Breast epithelium (tissue), 4 donors: Measurements from ENCODE around the gene UFD1. TPM values are rescaled to one million over a fixed set of nuclear protein-coding genes. Genes with fewer than 3 reads are reported as not detected.

Experiments
- DNase-seq, 2 donors: peaks; one replicate each; pipeline ENCODE4 v3.0.0-alpha.2; 2019; ENCODE audit warnings: low spot score in 2 of 2
- H3K27ac ChIP-seq, 2 donors: fragments of 200-600 bp; sonication (generic) in 1 of 2; one replicate each; pipeline ENCODE4 v1.5.1; 2016 to 2019; ENCODE audit warnings: mild to moderate bottlenecking in 1 of 2
- H3K27me3 ChIP-seq, 2 donors: fragments of 200-600 bp; sonication (generic) in 1 of 2; one replicate each; pipeline versions ENCODE4 v1.5.1 to v1.6.0; 2017 to 2019; ENCODE audit warnings: control low read depth in 1 of 2, mild to moderate bottlenecking in 1 of 2
- H3K36me3 ChIP-seq: fragments of 200-600 bp; one replicate; pipeline ENCODE4 v1.5.1; 2019
- H3K4me1 ChIP-seq, 2 donors: fragments of 200-600 bp; sonication (generic); one replicate each; pipeline ENCODE4 v1.5.1; 2016 to 2019; ENCODE audit warnings: control low read depth in 1 of 2
- H3K4me3 ChIP-seq, 3 donors: fragments of 200-600 bp; sonication (generic); 1 replicate in 2 of 3; 2 replicates in 1 of 3; pipeline ENCODE4 v1.5.1; 2016 to 2019; ENCODE audit warnings: mild to moderate bottlenecking in 3 of 3, moderate library complexity in 2 of 3
- H3K9me3 ChIP-seq, 2 donors: fragments of 200-600 bp; sonication (generic) in 1 of 2; one replicate each; pipeline ENCODE4 v1.5.1; 2016 to 2019; ENCODE audit warnings: control low read depth in 1 of 2
- CTCF ChIP-seq, 3 donors: fragments of 450-650 bp; IDR thresholded peaks; one replicate each; pipeline ENCODE4 v1.5.1; 2016 to 2017; ENCODE audit warnings: antibody characterized with exemption in 3 of 3, mild to moderate bottlenecking in 3 of 3, moderate library complexity in 3 of 3
- POLR2A ChIP-seq: fragments of 450-650 bp; IDR thresholded peaks from one replicate; pipeline ENCODE4 v1.6.1; 2016; ENCODE audit warnings: antibody characterized with exemption, mild to moderate bottlenecking, moderate library complexity
- POLR2AphosphoS5 ChIP-seq, 3 donors: sonication (generic); formaldehyde crosslinking; IDR thresholded peaks; one replicate each; pipeline ENCODE4 v1.6.1; 2017; ENCODE audit warnings: antibody characterized with exemption in 3 of 3
- intact Hi-C: fragments of 100-400 bp; cut with DNase I; formaldehyde crosslinking; loops from one replicate; pipeline ENCODE4 v1.15.1; 2023; ENCODE audit warnings: low total_unique reads
- total RNA-seq, 3 donors: library from RNA; depleted of rRNA; stranded (reverse); fragments of >200 nt; gene quantifications; one replicate each; pipeline ENCODE4 v1.1.0, GENCODE V29; 2016

Gene UFD1
- total RNA-seq, 3 donors from 2014 or later = 30.8 to 51.0 (median 31.8) TPM

DNA sequence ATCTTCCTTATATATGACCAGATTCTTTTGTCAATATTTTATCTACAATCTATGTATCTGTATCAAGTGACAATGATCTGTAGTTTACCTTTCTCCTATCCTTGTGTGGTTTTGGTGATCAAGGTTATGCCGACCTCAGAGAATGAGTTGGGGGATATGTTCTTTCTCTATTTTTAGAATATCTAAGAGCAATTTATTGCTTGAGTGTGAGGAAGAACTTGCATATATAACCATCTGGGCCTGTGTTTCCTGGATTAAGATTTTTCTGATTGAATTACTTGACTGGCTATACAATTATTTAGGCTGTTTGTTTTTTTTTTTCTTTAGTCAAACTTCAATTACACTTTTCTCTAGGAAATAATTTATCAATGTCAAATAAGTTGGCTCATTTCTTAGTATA, 17.5 kb downstream of the UFD1 start:
- intact Hi-C loops = no loop called here
- no peaks in the 10 kb centered on the region for H3K36me3 ChIP-seq

GRCh38 chr22:19460036-19460435, 19.0 kb downstream of the UFD1 start:
- DNase-seq = no peak
- Histone ChIP-seq H3K36me3 (peaks cover 7% of the 10 kb centered on the region), H3K4me3 (no peak overlapping the region), H3K4me1 (no peaks in the 10 kb centered on the region), H3K27ac (no peak overlapping the region), H3K27me3 (no peaks in the 10 kb centered on the region), H3K9me3 (no peaks in the 10 kb centered on the region)
- TF ChIP-seq POLR2AphosphoS5 (IDR thresholded peaks at IDR 0.05) (no peak), POLR2A (no peak), CTCF (IDR thresholded peaks at IDR 0.05) (no peak)
- intact Hi-C loops = no loop called here

More for the DNA sequence above, 17.5 kb downstream of the UFD1 start:
- no peak overlapping the region for H3K27ac ChIP-seq
- no peaks in the 10 kb centered on the region for H3K9me3 ChIP-seq
- no peak for DNase-seq
- no peaks in the 10 kb centered on the region for H3K27me3 ChIP-seq
- H3K4me1 ChIP-seq = no peaks in the 10 kb centered on the region
- no peak overlapping the region for H3K4me3 ChIP-seq
- TF ChIP-seq POLR2AphosphoS5 (IDR thresholded peaks at IDR 0.05) (no peak), POLR2A (no peak), CTCF (IDR thresholded peaks at IDR 0.05) (no peak)

GRCh38 chr22:19457828-19458428, 21.1 kb downstream of the UFD1 start:
- H3K36me3 ChIP-seq = peaks cover 17% of the 10 kb centered on the region
- no peak for DNase-seq
- TF ChIP-seq POLR2AphosphoS5 (IDR thresholded peaks at IDR 0.05) (no peak), CTCF (IDR thresholded peaks at IDR 0.05) (no peak), POLR2A (no peak)
- H3K27me3 ChIP-seq = no peaks in the 10 kb centered on the region
- no peak overlapping the region for H3K27ac ChIP-seq
- intact Hi-C loops = no loop called here
- H3K4me3 ChIP-seq = no peak overlapping the region
- no peaks in the 10 kb centered on the region for H3K4me1 ChIP-seq
- no peaks in the 10 kb centered on the region for H3K9me3 ChIP-seq

DNA sequence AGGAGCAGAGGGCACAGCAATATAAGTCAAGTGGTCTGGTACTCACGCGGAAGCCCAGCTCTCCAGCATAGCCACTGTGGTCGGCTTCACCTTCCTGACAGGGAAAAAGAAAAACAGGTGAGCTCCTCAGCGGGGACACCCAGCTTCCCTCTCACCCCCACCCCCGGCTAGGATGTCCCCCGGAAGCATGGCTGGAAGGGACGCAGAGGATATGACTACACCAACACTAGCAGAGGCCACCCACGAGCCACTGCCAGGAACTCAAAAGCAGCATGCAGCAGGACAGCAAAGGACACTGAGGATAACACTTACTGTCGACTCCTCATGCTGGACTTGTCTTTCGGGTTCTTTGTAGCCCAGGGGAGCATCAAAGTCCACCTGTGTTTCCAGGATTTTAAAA, 22.5 kb downstream of the UFD1 start:
- intact Hi-C loops = no loop called here
- Histone ChIP-seq H3K9me3 (no peaks in the 10 kb centered on the region), H3K27ac (no peak overlapping the region), H3K4me1 (no peaks in the 10 kb centered on the region), H3K27me3 (no peaks in the 10 kb centered on the region), H3K4me3 (no peak overlapping the region), H3K36me3 (peaks cover 19% of the 10 kb centered on the region)
- TF ChIP-seq POLR2A = no peak
- no peak for TF ChIP-seq CTCF (IDR thresholded peaks at IDR 0.05)
- no peak for TF ChIP-seq POLR2AphosphoS5 (IDR thresholded peaks at IDR 0.05)
- no peak for DNase-seq

GRCh38 chr22:19455585-19456370, 23.2 kb downstream of the UFD1 start:
- TF ChIP-seq CTCF (IDR thresholded peaks at IDR 0.05) = no peak
- no peak for TF ChIP-seq POLR2AphosphoS5 (IDR thresholded peaks at IDR 0.05)
- no peak for TF ChIP-seq POLR2A
- no peaks in the 10 kb centered on the region for H3K4me1 ChIP-seq
- peaks cover 19% of the 10 kb centered on the region for H3K36me3 ChIP-seq
- no peak overlapping the region for H3K27ac ChIP-seq
- no peak for DNase-seq
- no peaks in the 10 kb centered on the region for H3K9me3 ChIP-seq
- H3K27me3 ChIP-seq = no peaks in the 10 kb centered on the region
- no peak overlapping the region for H3K4me3 ChIP-seq
- intact Hi-C loops = no loop called here
